Bronchial epithelial cell (primary cell): ENCODE data around the gene CMSS1. TPM values are rescaled to one million over a fixed set of nuclear protein-coding genes. Genes with fewer than 3 reads are reported as not detected.

Source experiments
- DNase-seq: peaks from one replicate; pipeline ENCODE4 v3.0.0-alpha.2; 2010; ENCODE audit warnings: low read depth
- FAIRE-seq: peaks from 2 replicates; lab custom pipeline; 2011; peaks lifted over from hg19 to GRCh38; lab: Jason Lieb, UNC
- H3K27me3 ChIP-seq: 2 replicates; pipeline ENCODE4 v1.5.1; 2011; ENCODE audit warnings: low read length; ENCODE audit not compliant: control insufficient read depth, insufficient read depth
- H3K36me3 ChIP-seq: 2 replicates; pipeline ENCODE4 v1.5.1; 2011; ENCODE audit warnings: low read length; ENCODE audit not compliant: control insufficient read depth, insufficient read depth
- H3K4me3 ChIP-seq: 2 replicates; pipeline ENCODE4 v1.5.1; 2011; ENCODE audit warnings: mild to moderate bottlenecking, low read depth, low read length, control low read depth
- total RNA-seq: library from RNA; depleted of rRNA; stranded (reverse); fragments of >200 nt; gene quantifications from 2 replicates; pipeline ENCODE4 v1.2.1, GENCODE V29; 2014
- TF ChIP-seq, protein P1 (sequence below): IDR thresholded peaks from 2 replicates; pipeline ENCODE4 v1.5.1; 2011; ENCODE audit warnings: mild to moderate bottlenecking, moderate library complexity, low read length, control low read depth, inconsistent platforms; ENCODE audit not compliant: insufficient read depth, severe bottlenecking

The CMSS1 gene
- total RNA-seq, 1 donor from 2014 or later = 21.3 TPM

DNA sequence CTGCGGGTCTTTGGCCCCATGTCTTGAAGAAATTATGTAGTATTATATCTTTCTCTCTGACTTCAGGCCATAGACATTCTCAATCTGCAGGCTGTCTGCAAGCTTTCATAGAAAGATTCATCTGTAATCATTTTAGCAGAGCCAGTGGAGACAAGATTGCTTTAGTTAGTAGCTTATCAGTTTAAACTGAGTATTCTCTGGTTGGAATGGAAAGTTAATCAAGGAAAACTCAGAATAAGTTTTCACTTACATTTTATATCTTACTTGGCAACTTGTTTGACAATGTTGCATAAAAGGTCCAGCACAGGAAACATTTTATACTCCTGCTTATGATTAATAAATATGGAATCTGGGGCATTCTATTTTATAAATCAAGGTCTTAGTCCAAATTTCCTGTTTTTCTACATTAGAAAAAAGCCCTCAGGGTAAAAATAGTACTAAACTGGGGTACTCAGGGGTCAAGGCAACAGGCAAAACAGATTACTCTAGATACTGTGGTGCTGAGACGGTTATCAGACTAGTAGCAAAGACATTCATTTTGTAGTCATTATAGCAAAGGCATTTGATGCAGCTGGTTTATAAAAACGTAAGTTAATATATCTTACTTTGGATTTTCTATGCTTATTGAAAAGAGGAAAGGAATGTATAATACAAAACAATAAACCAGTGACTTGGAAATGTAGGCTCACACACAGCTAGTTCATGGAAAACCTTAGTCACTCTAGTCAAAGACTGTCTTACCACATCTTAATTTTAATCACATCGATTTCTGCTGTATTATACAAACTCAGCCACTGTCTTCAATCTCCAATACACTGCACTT, 341.9 kb downstream of the CMSS1 start:
- DNase-seq (peak; percentile 38), FAIRE-seq (no peak)
- H3K4me3 ChIP-seq = no peak overlapping the region
- no peaks in the 10 kb centered on the region for H3K36me3 ChIP-seq
- TF ChIP-seq, protein P1, sequence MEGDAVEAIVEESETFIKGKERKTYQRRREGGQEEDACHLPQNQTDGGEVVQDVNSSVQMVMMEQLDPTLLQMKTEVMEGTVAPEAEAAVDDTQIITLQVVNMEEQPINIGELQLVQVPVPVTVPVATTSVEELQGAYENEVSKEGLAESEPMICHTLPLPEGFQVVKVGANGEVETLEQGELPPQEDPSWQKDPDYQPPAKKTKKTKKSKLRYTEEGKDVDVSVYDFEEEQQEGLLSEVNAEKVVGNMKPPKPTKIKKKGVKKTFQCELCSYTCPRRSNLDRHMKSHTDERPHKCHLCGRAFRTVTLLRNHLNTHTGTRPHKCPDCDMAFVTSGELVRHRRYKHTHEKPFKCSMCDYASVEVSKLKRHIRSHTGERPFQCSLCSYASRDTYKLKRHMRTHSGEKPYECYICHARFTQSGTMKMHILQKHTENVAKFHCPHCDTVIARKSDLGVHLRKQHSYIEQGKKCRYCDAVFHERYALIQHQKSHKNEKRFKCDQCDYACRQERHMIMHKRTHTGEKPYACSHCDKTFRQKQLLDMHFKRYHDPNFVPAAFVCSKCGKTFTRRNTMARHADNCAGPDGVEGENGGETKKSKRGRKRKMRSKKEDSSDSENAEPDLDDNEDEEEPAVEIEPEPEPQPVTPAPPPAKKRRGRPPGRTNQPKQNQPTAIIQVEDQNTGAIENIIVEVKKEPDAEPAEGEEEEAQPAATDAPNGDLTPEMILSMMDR = no peak
- H3K27me3 ChIP-seq = no peaks in the 10 kb centered on the region

DNA sequence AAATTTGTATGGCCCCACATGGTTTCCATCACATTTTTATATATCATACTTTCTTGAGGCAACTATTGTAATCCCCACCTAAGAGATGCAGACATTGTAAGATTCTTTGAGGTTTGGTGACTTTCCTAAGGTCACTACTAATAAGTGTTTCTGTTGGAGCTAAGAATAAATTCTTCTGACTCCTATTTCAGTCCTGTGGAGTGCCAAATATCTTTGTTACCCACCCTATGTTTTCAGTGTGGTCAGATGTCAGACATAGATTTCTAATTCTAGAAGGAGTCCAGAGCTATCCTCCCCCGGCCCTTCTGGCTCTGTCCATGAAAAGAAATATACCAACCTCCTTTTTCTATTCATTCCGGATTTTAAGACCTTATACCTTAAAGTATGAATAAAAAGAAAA, 342.9 kb downstream of the CMSS1 start:
- Histone ChIP-seq H3K27me3 (no peaks in the 10 kb centered on the region), H3K4me3 (no peak overlapping the region), H3K36me3 (no peaks in the 10 kb centered on the region)
- TF ChIP-seq, protein P1 = no peak
- no peak for DNase-seq
- FAIRE-seq = no peak

DNA sequence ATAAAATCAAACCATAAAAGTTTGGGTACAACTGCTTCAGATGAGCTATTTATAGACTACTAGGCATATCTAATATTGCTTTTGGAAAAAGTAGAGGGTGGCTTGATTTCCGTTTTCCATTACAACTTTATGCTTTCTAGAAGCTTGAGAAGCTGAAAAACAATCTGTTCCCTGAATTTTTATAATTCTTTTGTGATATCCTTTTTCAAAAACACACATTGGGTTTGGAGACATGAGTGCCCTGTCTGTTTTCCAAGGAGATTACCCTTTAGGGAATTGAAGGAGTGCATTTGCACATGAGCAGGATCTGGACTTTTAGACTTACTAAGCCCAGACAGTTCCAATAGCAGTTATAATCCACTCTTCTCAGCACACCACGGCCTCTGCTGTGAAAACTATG, 346.1 kb downstream of the CMSS1 start:
- H3K4me3 ChIP-seq = no peak overlapping the region
- no peaks in the 10 kb centered on the region for H3K27me3 ChIP-seq
- FAIRE-seq (no peak), DNase-seq (no peak)
- no peaks in the 10 kb centered on the region for H3K36me3 ChIP-seq
- TF ChIP-seq, protein P1 = no peak

DNA sequence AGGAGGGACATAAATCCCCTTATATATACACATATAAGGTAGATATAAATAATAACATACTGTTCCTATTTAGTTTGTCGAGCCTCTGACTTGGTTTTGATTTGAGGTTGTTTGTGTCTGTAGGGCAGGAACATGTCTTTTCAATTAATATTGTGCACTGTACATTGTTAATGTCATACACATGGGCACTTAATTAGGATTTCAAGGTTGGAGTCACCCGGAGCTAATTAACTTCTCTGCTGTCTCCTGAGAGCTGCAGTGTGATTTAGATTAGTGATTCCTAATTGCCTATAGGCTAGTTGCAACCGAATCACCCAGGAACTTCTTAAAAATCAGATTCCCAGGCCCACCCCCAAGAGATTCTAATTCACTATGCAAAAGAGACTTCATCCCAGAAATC, 347.1 kb downstream of the CMSS1 start:
- TF ChIP-seq, protein P1 = no peak
- Histone ChIP-seq H3K36me3 (no peaks in the 10 kb centered on the region), H3K4me3 (no peak overlapping the region), H3K27me3 (no peaks in the 10 kb centered on the region)
- FAIRE-seq (no peak), DNase-seq (no peak)

DNA sequence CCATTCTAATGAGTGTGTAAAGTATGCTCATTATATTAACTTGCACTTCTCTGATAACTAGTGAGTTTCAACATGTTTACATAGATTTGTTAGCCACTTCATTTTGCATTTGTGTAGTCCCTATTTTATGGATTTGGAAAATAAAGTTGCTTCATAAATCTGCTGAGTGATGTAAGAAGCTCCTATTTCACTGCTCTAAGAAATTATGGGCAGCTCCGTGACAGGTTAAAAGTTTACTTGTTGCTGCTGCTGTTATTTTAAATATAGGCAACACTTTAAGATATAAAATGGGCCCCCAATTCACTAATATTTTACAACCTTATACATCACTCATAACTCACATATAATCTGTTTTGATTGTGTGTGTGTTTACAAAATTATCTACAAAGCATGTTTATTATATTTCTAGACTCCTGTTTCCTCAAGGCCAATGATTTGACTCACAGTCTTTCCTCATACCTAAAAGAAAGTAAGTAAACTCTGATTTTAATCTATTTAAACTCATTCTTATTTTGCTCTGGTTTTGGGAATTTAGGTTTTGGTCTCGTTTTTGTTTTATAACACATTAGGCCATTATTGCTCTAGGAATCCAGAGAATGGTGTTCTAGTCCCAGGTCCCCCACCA, 348.4 kb downstream of the CMSS1 start:
- Histone ChIP-seq H3K4me3 (no peak overlapping the region), H3K27me3 (no peaks in the 10 kb centered on the region), H3K36me3 (no peaks in the 10 kb centered on the region)
- no peak for FAIRE-seq
- TF ChIP-seq, protein P1 = no peak
- no peak for DNase-seq
